Measurements from ENCODE around the gene SF1. TPM values are rescaled to one million over a fixed set of nuclear protein-coding genes. Genes with fewer than 3 reads are reported as not detected.
A peak's percentile ranks its signal among the peaks of the same experiment; 100 is the strongest.

Gene SF1
- total RNA-seq, 1 donor from 2014 or later = 415 TPM

- peaks cover 16% of the 10 kb centered on the region for H3K4me1 Mint-ChIP-seq (ENCODE audit: low read depth, unreplicated experiment)
- no peak overlapping the region for H3K27ac Mint-ChIP-seq (ENCODE audit: unreplicated experiment)
- peaks cover 2% of the 10 kb centered on the region for H3K9me3 Mint-ChIP-seq (ENCODE audit: unreplicated experiment)
- peaks cover 2% of the 10 kb centered on the region for H3K27me3 Mint-ChIP-seq (ENCODE audit: unreplicated experiment)
- H3K36me3 Mint-ChIP-seq (ENCODE audit: unreplicated experiment) = peaks cover 6% of the 10 kb centered on the region
- DNase-seq = no peak
- no peak for TF ChIP-seq CTCF (IDR thresholded peaks at IDR 0.05; ENCODE audit: partially characterized antibody, unreplicated experiment)
- no peak overlapping the region for H3K4me3 Mint-ChIP-seq (ENCODE audit: unreplicated experiment)
Measured at GRCh38 chr11:64768300-64768694, 10.0 kb downstream of the SF1 start.

- peaks cover 3% of the 10 kb centered on the region for H3K27me3 Mint-ChIP-seq (ENCODE audit: unreplicated experiment)
- peak; percentile 93 for TF ChIP-seq CTCF (IDR thresholded peaks at IDR 0.05; ENCODE audit: partially characterized antibody, unreplicated experiment)
- H3K9me3 Mint-ChIP-seq (ENCODE audit: unreplicated experiment) = peaks cover 2% of the 10 kb centered on the region
- H3K36me3 Mint-ChIP-seq (ENCODE audit: unreplicated experiment) = peaks cover 6% of the 10 kb centered on the region
- peaks cover 18% of the 10 kb centered on the region for H3K4me1 Mint-ChIP-seq (ENCODE audit: low read depth, unreplicated experiment)
- no peak overlapping the region for H3K4me3 Mint-ChIP-seq (ENCODE audit: unreplicated experiment)
- H3K27ac Mint-ChIP-seq (ENCODE audit: unreplicated experiment) = no peak overlapping the region
- DNase-seq = peak; percentile 90
Measured at GRCh38 chr11:64767344-64768299, 10.7 kb downstream of the SF1 start.

- Mint-ChIP-seq H3K4me1 (ENCODE audit: low read depth, unreplicated experiment) (peaks cover 16% of the 10 kb centered on the region), H3K4me3 (ENCODE audit: unreplicated experiment) (no peak overlapping the region), H3K27ac (ENCODE audit: unreplicated experiment) (no peak overlapping the region), H3K9me3 (ENCODE audit: unreplicated experiment) (peaks cover 6% of the 10 kb centered on the region), H3K36me3 (ENCODE audit: unreplicated experiment) (peaks cover 6% of the 10 kb centered on the region), H3K27me3 (ENCODE audit: unreplicated experiment) (peaks cover 4% of the 10 kb centered on the region)
- no peak for TF ChIP-seq CTCF (IDR thresholded peaks at IDR 0.05; ENCODE audit: partially characterized antibody, unreplicated experiment)
- DNase-seq = no peak
Measured at GRCh38 chr11:64766881-64767280, 11.5 kb downstream of the SF1 start.

- H3K27ac Mint-ChIP-seq (ENCODE audit: unreplicated experiment) = no peak overlapping the region
- H3K4me3 Mint-ChIP-seq (ENCODE audit: unreplicated experiment) = no peak overlapping the region
- no peak for DNase-seq
- H3K36me3 Mint-ChIP-seq (ENCODE audit: unreplicated experiment) = peaks cover 6% of the 10 kb centered on the region
- H3K9me3 Mint-ChIP-seq (ENCODE audit: unreplicated experiment) = peaks cover 6% of the 10 kb centered on the region
- no peak for TF ChIP-seq CTCF (IDR thresholded peaks at IDR 0.05; ENCODE audit: partially characterized antibody, unreplicated experiment)
- H3K4me1 Mint-ChIP-seq (ENCODE audit: low read depth, unreplicated experiment) = peaks cover 15% of the 10 kb centered on the region
- peaks cover 4% of the 10 kb centered on the region for H3K27me3 Mint-ChIP-seq (ENCODE audit: unreplicated experiment)
Measured at GRCh38 chr11:64765851-64766665, 12.3 kb downstream of the SF1 start.
